ENCODE results near the gene TMEM125. TPM values are rescaled to one million over a fixed set of nuclear protein-coding genes. Genes with fewer than 3 reads are reported as not detected.

TMEM125 gene
- polyA plus RNA-seq, 3 donors = not detected

DNA sequence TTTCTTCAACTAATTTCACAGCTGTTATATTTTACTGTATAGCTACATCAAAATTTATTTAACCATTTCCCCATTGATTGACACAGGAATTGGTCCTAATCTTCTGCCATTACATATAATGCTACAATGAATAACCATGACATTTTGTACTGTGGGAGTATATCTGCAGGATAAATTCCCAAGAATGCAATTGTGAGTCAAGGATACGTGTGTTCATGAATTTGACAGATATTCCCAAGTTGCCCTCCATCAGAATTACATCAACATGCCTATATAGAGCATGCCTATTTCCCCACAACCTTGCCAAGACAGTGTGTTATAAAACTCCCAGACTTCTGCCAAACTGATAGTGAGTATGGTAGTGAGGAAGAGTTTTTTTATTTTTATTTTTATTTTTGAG lies 28.3 kb downstream of the TMEM125 start:
- WGBS (ENCODE audit: insufficient coverage) = no CpG with 5 or more reads among the region's 1 CpG
- H3K4me1 ChIP-seq (ENCODE audit: control insufficient read depth in 1 of 2, insufficient read depth in 2 of 2, low read length in 2 of 2) = peaks cover 0 to 5% of the 10 kb centered on the region in 2 donors
- H3K4me3 ChIP-seq (replicated peaks in 1 of 3; ENCODE audit: low read depth in 2 of 3, low read length in 3 of 3) = no peak overlapping the region
- DNase-seq = no peak
- intact Hi-C loops (cut with micrococcal nuclease) = no loop called here
- H3K27me3 ChIP-seq (ENCODE audit: control insufficient read depth in 2 of 2, insufficient read depth in 2 of 2, low read length in 2 of 2) = no peaks in the 10 kb centered on the region
- H4K20me1 ChIP-seq (ENCODE audit: insufficient read depth, low read length) = no peaks in the 10 kb centered on the region
- no peaks in the 10 kb centered on the region for H3K79me2 ChIP-seq (ENCODE audit: insufficient read depth, low read length)
- Mint-ChIP-seq H3K9me3 (no peaks in the 10 kb centered on the region), H3K4me3 (no peak overlapping the region), H3K27ac (no peak overlapping the region), H3K4me1 (peaks cover 5% of the 10 kb centered on the region), H3K27me3 (ENCODE audit: low read depth in 3 of 3) (peaks cover 0 to 2% (median 2%) of the 10 kb centered on the region in 3 donors), H3K36me3 (no peaks in the 10 kb centered on the region)
- no peaks in the 10 kb centered on the region for H3K36me3 ChIP-seq (replicated peaks in 1 of 2; ENCODE audit: control insufficient read depth in 1 of 2, insufficient read depth in 2 of 2, low read length in 2 of 2)
- H3K9me3 ChIP-seq (replicated peaks in 1 of 2; ENCODE audit: control insufficient read depth in 1 of 2, insufficient read depth in 1 of 2, low read length in 2 of 2) = no peaks in the 10 kb centered on the region
- H3K27ac ChIP-seq (ENCODE audit: low read depth in 1 of 2, low read length in 2 of 2) = no peak overlapping the region
- H3K4me2 ChIP-seq (replicated peaks; ENCODE audit: extremely low read depth, low read length, poor library complexity, severe bottlenecking) = no peak overlapping the region
- TF ChIP-seq, protein P1, sequence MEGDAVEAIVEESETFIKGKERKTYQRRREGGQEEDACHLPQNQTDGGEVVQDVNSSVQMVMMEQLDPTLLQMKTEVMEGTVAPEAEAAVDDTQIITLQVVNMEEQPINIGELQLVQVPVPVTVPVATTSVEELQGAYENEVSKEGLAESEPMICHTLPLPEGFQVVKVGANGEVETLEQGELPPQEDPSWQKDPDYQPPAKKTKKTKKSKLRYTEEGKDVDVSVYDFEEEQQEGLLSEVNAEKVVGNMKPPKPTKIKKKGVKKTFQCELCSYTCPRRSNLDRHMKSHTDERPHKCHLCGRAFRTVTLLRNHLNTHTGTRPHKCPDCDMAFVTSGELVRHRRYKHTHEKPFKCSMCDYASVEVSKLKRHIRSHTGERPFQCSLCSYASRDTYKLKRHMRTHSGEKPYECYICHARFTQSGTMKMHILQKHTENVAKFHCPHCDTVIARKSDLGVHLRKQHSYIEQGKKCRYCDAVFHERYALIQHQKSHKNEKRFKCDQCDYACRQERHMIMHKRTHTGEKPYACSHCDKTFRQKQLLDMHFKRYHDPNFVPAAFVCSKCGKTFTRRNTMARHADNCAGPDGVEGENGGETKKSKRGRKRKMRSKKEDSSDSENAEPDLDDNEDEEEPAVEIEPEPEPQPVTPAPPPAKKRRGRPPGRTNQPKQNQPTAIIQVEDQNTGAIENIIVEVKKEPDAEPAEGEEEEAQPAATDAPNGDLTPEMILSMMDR (IDR thresholded peaks at IDR 0.05) = no peak
- H3K9ac ChIP-seq (ENCODE audit: insufficient read depth, low read length, poor library complexity, severe bottlenecking) = no peak overlapping the region
- H2AFZ ChIP-seq (ENCODE audit: insufficient read depth, low read depth, low read length, poor library complexity, severe bottlenecking) = no peak overlapping the region

DNA sequence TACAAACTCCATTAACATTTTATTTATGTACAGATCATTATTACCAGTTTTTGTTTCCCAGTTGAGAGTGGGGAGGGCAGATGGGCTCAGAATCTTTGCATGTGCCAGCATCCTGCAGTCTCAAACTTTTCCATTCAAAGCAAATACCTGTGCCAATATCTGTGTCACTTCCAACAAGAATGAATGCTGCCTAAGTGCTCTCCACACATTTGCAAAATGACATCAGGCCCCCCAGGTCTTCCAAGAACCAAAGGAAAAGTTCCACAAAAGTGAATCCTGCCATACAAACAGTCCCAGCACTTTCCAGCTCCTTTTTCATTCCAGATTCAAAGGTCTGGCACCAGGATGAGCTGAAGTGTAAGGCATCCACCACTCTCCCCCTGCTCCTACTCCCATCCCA lies 29.3 kb downstream of the TMEM125 start:
- Mint-ChIP-seq H3K27ac (no peak overlapping the region), H3K36me3 (no peaks in the 10 kb centered on the region)
- H2AFZ ChIP-seq (ENCODE audit: insufficient read depth, low read depth, low read length, poor library complexity, severe bottlenecking) = no peak overlapping the region

More for the DNA sequence above, 29.3 kb downstream of the TMEM125 start:
- Histone ChIP-seq H3K27ac (ENCODE audit: low read depth in 1 of 2, low read length in 2 of 2) (no peak overlapping the region), H3K79me2 (ENCODE audit: insufficient read depth, low read length) (no peaks in the 10 kb centered on the region), H3K4me2 (replicated peaks; ENCODE audit: extremely low read depth, low read length, poor library complexity, severe bottlenecking) (no peak overlapping the region), H3K27me3 (ENCODE audit: control insufficient read depth in 2 of 2, insufficient read depth in 2 of 2, low read length in 2 of 2) (no peaks in the 10 kb centered on the region), H3K9ac (ENCODE audit: insufficient read depth, low read length, poor library complexity, severe bottlenecking) (no peak overlapping the region), H4K20me1 (ENCODE audit: insufficient read depth, low read length) (no peaks in the 10 kb centered on the region), H3K36me3 (replicated peaks in 1 of 2; ENCODE audit: control insufficient read depth in 1 of 2, insufficient read depth in 2 of 2, low read length in 2 of 2) (no peaks in the 10 kb centered on the region), H3K9me3 (replicated peaks in 1 of 2; ENCODE audit: control insufficient read depth in 1 of 2, insufficient read depth in 1 of 2, low read length in 2 of 2) (no peaks in the 10 kb centered on the region), H3K4me3 (replicated peaks in 1 of 3; ENCODE audit: low read depth in 2 of 3, low read length in 3 of 3) (no peak overlapping the region), H3K4me1 (ENCODE audit: control insufficient read depth in 1 of 2, insufficient read depth in 2 of 2, low read length in 2 of 2) (peaks cover 0 to 5% of the 10 kb centered on the region in 2 donors)
- Mint-ChIP-seq H3K4me1 (peaks cover 5% of the 10 kb centered on the region), H3K27me3 (ENCODE audit: low read depth in 3 of 3) (peaks cover 2% of the 10 kb centered on the region in 3 donors), H3K9me3 (no peaks in the 10 kb centered on the region), H3K4me3 (no peak overlapping the region)
- DNase-seq = no peak
- TF ChIP-seq, protein P1 (IDR thresholded peaks at IDR 0.05) = no peak
- intact Hi-C loops (cut with micrococcal nuclease) = no loop called here

Measured in CD14-positive monocyte (primary cell).